Epithelial cell of alveolus of lung (primary cell): ENCODE measurements around the gene DPRX. TPM values are rescaled to one million over a fixed set of nuclear protein-coding genes. Genes with fewer than 3 reads are reported as not detected.

Experiments
- total RNA-seq: library from RNA; depleted of rRNA; stranded (reverse); fragments of >200 nt; gene quantifications from 2 replicates; pipeline ENCODE4 v1.2.1, GENCODE V29; 2015

The DPRX gene
- not detected in 2 replicates for total RNA-seq

GRCh38 chr19:53631949-53632407 is at the start of gene DPRX:
Gene DPRX, plus strand, starts transcription at chr19:53631999. Its CDS starts 108 bp downstream, at chr19:53632107.

Other genes with a start within 250 kb of the DPRX start
- gene ZNF765, start 236.8 kb upstream of the DPRX start, total RNA-seq = 6.1 and 8.5 TPM in 2 replicates
- gene ZNF761, start 200.0 kb upstream of the DPRX start, total RNA-seq = 5.9 and 11.7 TPM in 2 replicates
- 1.5 and 2.5 TPM in 2 replicates for gene ZNF813, start 164.3 kb upstream of the DPRX start, total RNA-seq
- 3.1 and 15.9 TPM in 2 replicates for gene ZNF331, start 93.9 kb upstream of the DPRX start, total RNA-seq
- not detected in 2 replicates for gene NLRP12, start 192.3 kb downstream of the DPRX start, total RNA-seq
- gene MYADM, start 235.9 kb downstream of the DPRX start, total RNA-seq = 46.7 and 102 TPM in 2 replicates